SK-N-SH (cell line): ENCODE data around the gene PLAC9. TPM values are rescaled to one million over a fixed set of nuclear protein-coding genes. Genes with fewer than 3 reads are reported as not detected.

Source experiments
- CTCF ChIA-PET: fragments of 300-600, 350-600 bp; formaldehyde crosslinking; extraction: SDS; loops from one replicate; lab custom pipeline; 2021; lab: Yijun Ruan, JAX
- POLR2A ChIA-PET: fragments of 350-600 bp; sonication (Branson Sonifier 250); formaldehyde crosslinking; extraction: SDS; loops from one replicate; lab custom pipeline; 2020; ENCODE audit warnings: antibody characterized with exemption, inconsistent platforms; lab: Yijun Ruan, JAX
- DNase-seq: peaks from one replicate; pipeline ENCODE4 v3.0.0; 2012
- H2AFZ ChIP-seq: fragments of 200-600 bp; sonication (generic); 2 replicates; pipeline ENCODE4 v1.8.1; 2016; ENCODE audit warnings: antibody characterized with exemption, mild to moderate bottlenecking, low read depth
- H3F3A ChIP-seq: fragments of 200-600 bp; sonication (generic); replicated peaks from 2 replicates; pipeline ENCODE3; 2016; ENCODE audit warnings: antibody characterized with exemption, mild to moderate bottlenecking; ENCODE audit not compliant: insufficient read depth
- H3K27ac ChIP-seq, 2 experiments: fragments of 200-500 bp in 1 of 2; fragments of 200-600 bp in 1 of 2; sonication (Bioruptor generic) in 1 of 2; sonication (generic), shearing (Covaris generic) in 1 of 2; 2 replicates each; pipeline versions ENCODE4 v1.5.1 to v1.6.1; 2014 to 2016; ENCODE audit warnings: low read depth in 2 of 2, inconsistent platforms in 1 of 2, low read length in 1 of 2, mild to moderate bottlenecking in 1 of 2, mixed read lengths in 1 of 2
- H3K27me3 ChIP-seq: fragments of 200-600 bp; sonication (generic), shearing (Covaris generic); 2 replicates; pipeline ENCODE4 v1.6.1; 2016; ENCODE audit warnings: mixed run types; ENCODE audit not compliant: insufficient read depth
- H3K36me3 ChIP-seq, 2 experiments: fragments of 200-500 bp in 1 of 2; fragments of 200-600 bp in 1 of 2; sonication (Bioruptor generic) in 1 of 2; sonication (generic) in 1 of 2; replicated peaks in 1 of 2; 2 replicates each; pipeline versions ENCODE3 to v1.5.1; 2014 to 2016; ENCODE audit warnings: low read length in 1 of 2, mild to moderate bottlenecking in 1 of 2; ENCODE audit not compliant: insufficient read depth in 2 of 2, control insufficient read depth in 1 of 2
- H3K4me1 ChIP-seq, 2 experiments: fragments of 200-500 bp in 1 of 2; fragments of 200-600 bp in 1 of 2; sonication (Bioruptor generic) in 1 of 2; sonication (generic), shearing (Covaris generic) in 1 of 2; 2 replicates each; pipeline versions ENCODE4 v1.5.1 to v1.6.1; 2014 to 2016; ENCODE audit warnings: low read depth in 1 of 2, low read length in 1 of 2, mixed run types in 1 of 2; ENCODE audit not compliant: insufficient read depth in 2 of 2, control insufficient read depth in 1 of 2
- H3K4me2 ChIP-seq: fragments of 200-600 bp; sonication (generic), shearing (Covaris generic); 2 replicates; pipeline ENCODE4 v1.6.1; 2017; ENCODE audit warnings: mixed run types
- H3K4me3 ChIP-seq, 2 experiments: fragments of 200-500 bp in 1 of 2; fragments of 200-600 bp in 1 of 2; sonication (Bioruptor generic) in 1 of 2; sonication (generic), shearing (Covaris generic) in 1 of 2; 2 replicates each; pipeline versions ENCODE4 v1.5.1 to v1.8.1; 2014 to 2016; ENCODE audit warnings: low read depth in 2 of 2, inconsistent platforms in 1 of 2, low read length in 1 of 2, mild to moderate bottlenecking in 1 of 2, mixed read lengths in 1 of 2, moderate library complexity in 1 of 2
- H3K79me2 ChIP-seq: fragments of 200-600 bp; sonication (generic); 2 replicates; pipeline ENCODE4 v1.8.1; 2017; ENCODE audit warnings: mild to moderate bottlenecking; ENCODE audit not compliant: insufficient read depth
- H3K9ac ChIP-seq: fragments of 200-600 bp; sonication (generic); 2 replicates; pipeline ENCODE4 v1.6.1; 2017; ENCODE audit warnings: mixed run types
- H3K9me2 ChIP-seq: fragments of 200-600 bp; sonication (generic); 2 replicates; pipeline ENCODE4 v1.6.1; 2017; ENCODE audit warnings: mixed run types
- H3K9me3 ChIP-seq: fragments of 200-600 bp; sonication (generic); 2 replicates; pipeline ENCODE4 v1.6.1; 2017; ENCODE audit warnings: mixed run types, mild to moderate bottlenecking, moderate library complexity
- H4K20me1 ChIP-seq: fragments of 200-600 bp; sonication (generic); 2 replicates; pipeline ENCODE4 v1.6.1; 2017; ENCODE audit warnings: mild to moderate bottlenecking, mixed run types; ENCODE audit not compliant: insufficient read depth
- CHD2 ChIP-seq: fragments of 150-350 bp; IDR thresholded peaks from 2 replicates; pipeline ENCODE4 v1.6.1; 2018; ENCODE audit warnings: low read length; ENCODE audit not compliant: partially characterized antibody
- ELF1 ChIP-seq: IDR thresholded peaks from 2 replicates; pipeline ENCODE4 v1.4.0; 2012
- EP300 ChIP-seq, 2 experiments: IDR thresholded peaks; 2 replicates each; pipeline versions ENCODE4 v1.4.0 to v1.6.1; 2012; ENCODE audit warnings: borderline replicate concordance in 1 of 2, low read depth in 1 of 2, low read length in 1 of 2
- EZH2phosphoT487 ChIP-seq: fragments of 200-600 bp; sonication (generic); IDR thresholded peaks from 2 replicates; pipeline ENCODE4 v1.6.1; 2017; ENCODE audit warnings: low read depth, mixed run types, mild to moderate bottlenecking, antibody characterized with exemption, moderate library complexity, borderline replicate concordance
- FOSL2 ChIP-seq: IDR thresholded peaks from 2 replicates; pipeline ENCODE4 v1.4.0; 2012; ENCODE audit warnings: low read depth, mild to moderate bottlenecking, moderate library complexity, borderline replicate concordance
- FOXJ3 ChIP-seq: sonication (generic); formaldehyde crosslinking; IDR thresholded peaks from 2 replicates; pipeline ENCODE4 v1.5.1; 2020; ENCODE audit warnings: mild to moderate bottlenecking, missing genetic modification reagents
- GATA2 ChIP-seq: sonication (generic); formaldehyde crosslinking; IDR thresholded peaks from 2 replicates; pipeline ENCODE4 v1.5.0; 2020; ENCODE audit warnings: mild to moderate bottlenecking, missing genetic modification reagents
- JUND ChIP-seq: IDR thresholded peaks from 2 replicates; pipeline ENCODE4 v1.4.0; 2012
- MXI1 ChIP-seq: IDR thresholded peaks from 2 replicates; pipeline ENCODE4 v1.6.1; 2012; ENCODE audit warnings: mild to moderate bottlenecking, low read depth, low read length, improper control_type of control experiment
- NFIC ChIP-seq: IDR thresholded peaks from 2 replicates; pipeline ENCODE4 v1.4.0; 2012; ENCODE audit warnings: borderline replicate concordance
- POLR2AphosphoS5 ChIP-seq: IDR thresholded peaks from 2 replicates; pipeline ENCODE4 v1.6.1; 2012; ENCODE audit warnings: low read depth, low read length
- RAD21 ChIP-seq: IDR thresholded peaks from 2 replicates; pipeline ENCODE4 v1.6.1; 2012; ENCODE audit warnings: mild to moderate bottlenecking, low read length
- RCOR1 ChIP-seq: fragments of 150-350 bp; IDR thresholded peaks from 2 replicates; pipeline ENCODE4 v1.6.1; 2017; ENCODE audit warnings: antibody characterized with exemption, low read length
- RXRA ChIP-seq: IDR thresholded peaks from 2 replicates; pipeline ENCODE4 v1.4.0; 2012; ENCODE audit warnings: low read depth, mild to moderate bottlenecking, borderline replicate concordance
- SIN3A ChIP-seq: IDR thresholded peaks from 2 replicates; pipeline ENCODE4 v1.6.1; 2012; ENCODE audit warnings: low read depth, mild to moderate bottlenecking, low read length, moderate library complexity, borderline replicate concordance
- TCF12 ChIP-seq: IDR thresholded peaks from 2 replicates; pipeline ENCODE4 v1.4.0; 2012
- USF1 ChIP-seq: IDR thresholded peaks from 2 replicates; pipeline ENCODE4 v1.4.0; 2012; ENCODE audit warnings: low read depth, borderline replicate concordance
- YY1 ChIP-seq: IDR thresholded peaks from 2 replicates; pipeline ENCODE4 v1.4.0; 2012; ENCODE audit warnings: low read depth, mild to moderate bottlenecking
- WGBS: methylation state at CpG from one replicate; pipeline ENCODE4 v1.1.6; 2017; ENCODE audit warnings: low lambda C conversion rate; 5-methylcytosine and 5-hydroxymethylcytosine counted together
- polyA plus RNA-seq, 3 experiments: library from polyadenylated mRNA; depleted of rRNA; stranded (reverse); fragments of >200 nt; gene quantifications; 2 replicates each; pipeline ENCODE4 v1.2.3, GENCODE V29; 2012
- TF ChIP-seq, protein P1 (sequence below): fragments of 200-600 bp; sonication (generic); IDR thresholded peaks from 2 replicates; pipeline ENCODE4 v1.6.1; 2017; ENCODE audit warnings: antibody characterized with exemption, mild to moderate bottlenecking, moderate library complexity
- TF ChIP-seq, protein P2 (sequence below): fragments of 150-350 bp; IDR thresholded peaks from 2 replicates; pipeline ENCODE4 v1.6.1; 2016; ENCODE audit warnings: mild to moderate bottlenecking, low read depth, low read length
- TF ChIP-seq, protein P3 (sequence below): fragments of 150-350 bp; IDR thresholded peaks from 2 replicates; pipeline ENCODE4 v1.6.1; 2017; ENCODE audit warnings: antibody characterized with exemption, low read length, low read depth, borderline replicate concordance
- TF ChIP-seq, protein P4 (sequence below): IDR thresholded peaks from 2 replicates; pipeline ENCODE4 v1.4.0; 2012; ENCODE audit warnings: low read depth, borderline replicate concordance
- TF ChIP-seq, protein P5 (sequence below): IDR thresholded peaks from 2 replicates; pipeline ENCODE4 v1.4.0; 2012; ENCODE audit warnings: low read depth

PLAC9 gene
- polyA plus RNA-seq, 1 of the 3 experiments (the other 2 are of a cell fraction), result 0.21 TPM

GRCh38 chr10:80154626-80154977 is 22.1 kb downstream of the PLAC9 start (continued):
- TF ChIP-seq, protein P1, sequence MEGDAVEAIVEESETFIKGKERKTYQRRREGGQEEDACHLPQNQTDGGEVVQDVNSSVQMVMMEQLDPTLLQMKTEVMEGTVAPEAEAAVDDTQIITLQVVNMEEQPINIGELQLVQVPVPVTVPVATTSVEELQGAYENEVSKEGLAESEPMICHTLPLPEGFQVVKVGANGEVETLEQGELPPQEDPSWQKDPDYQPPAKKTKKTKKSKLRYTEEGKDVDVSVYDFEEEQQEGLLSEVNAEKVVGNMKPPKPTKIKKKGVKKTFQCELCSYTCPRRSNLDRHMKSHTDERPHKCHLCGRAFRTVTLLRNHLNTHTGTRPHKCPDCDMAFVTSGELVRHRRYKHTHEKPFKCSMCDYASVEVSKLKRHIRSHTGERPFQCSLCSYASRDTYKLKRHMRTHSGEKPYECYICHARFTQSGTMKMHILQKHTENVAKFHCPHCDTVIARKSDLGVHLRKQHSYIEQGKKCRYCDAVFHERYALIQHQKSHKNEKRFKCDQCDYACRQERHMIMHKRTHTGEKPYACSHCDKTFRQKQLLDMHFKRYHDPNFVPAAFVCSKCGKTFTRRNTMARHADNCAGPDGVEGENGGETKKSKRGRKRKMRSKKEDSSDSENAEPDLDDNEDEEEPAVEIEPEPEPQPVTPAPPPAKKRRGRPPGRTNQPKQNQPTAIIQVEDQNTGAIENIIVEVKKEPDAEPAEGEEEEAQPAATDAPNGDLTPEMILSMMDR, result no peak
- TF ChIP-seq EZH2phosphoT487, result no peak
- TF ChIP-seq USF1, result no peak
- TF ChIP-seq RCOR1, result no peak
- no peak for TF ChIP-seq RXRA
- no peak for TF ChIP-seq FOXJ3 (CRISPR knock-in tag)
- TF ChIP-seq TCF12, result no peak
- no peak for TF ChIP-seq FOSL2
- TF ChIP-seq ELF1, result no peak

DNA sequence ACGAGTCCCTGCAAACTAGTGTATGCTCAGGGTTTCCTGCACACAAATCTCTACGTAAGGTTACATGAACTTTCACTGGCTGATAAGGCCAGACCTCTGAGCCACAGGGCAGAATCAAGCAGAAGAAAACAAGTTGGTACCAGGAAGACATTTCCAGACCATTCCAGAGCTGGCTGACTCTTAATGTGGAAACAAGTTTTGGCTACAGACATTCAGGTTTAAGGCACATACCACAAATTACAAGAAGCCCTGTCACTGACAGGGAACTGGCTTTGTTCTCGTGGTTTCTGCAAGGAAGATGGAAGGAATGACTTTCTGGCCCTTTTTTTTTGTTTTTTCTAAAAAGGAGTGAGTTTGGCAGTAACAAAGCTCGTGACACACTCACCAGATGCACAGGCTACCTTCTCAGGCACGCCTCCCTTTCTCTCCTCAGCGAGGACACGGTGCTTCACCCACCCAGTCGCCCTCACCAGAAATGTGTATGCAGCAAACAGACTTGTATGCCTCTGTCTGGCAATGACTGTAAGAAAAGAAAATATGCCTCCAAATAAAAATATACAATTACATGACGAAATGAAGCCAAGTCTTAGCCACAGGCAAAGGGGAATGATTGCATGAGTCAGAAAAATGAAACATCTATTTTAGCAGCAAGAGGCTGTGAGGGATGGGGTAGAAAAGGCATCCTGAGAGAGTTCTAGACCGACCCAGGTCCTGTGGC is 22.6 kb downstream of the PLAC9 start:
- ChIA-PET CTCF (interaction anchor here (3.7 kb wide), 1 partner anchor 12 kb away, joined by 24 read pairs; no protein-coding TSS in a partner anchor), POLR2A (no interaction called here)
- 30% methylated on average over 10 of the region's 10 CpGs for WGBS
- peaks cover 14 to 29% of the 10 kb centered on the region in 2 experiments for H3K36me3 ChIP-seq
- H3K27me3 ChIP-seq, result no peaks in the 10 kb centered on the region
- DNase-seq, result no peak
- peak overlapping the region; percentile 43 for H3K9ac ChIP-seq
- H4K20me1 ChIP-seq, result no peaks in the 10 kb centered on the region
- peaks cover 33% of the 10 kb centered on the region for H3F3A ChIP-seq
- H3K9me3 ChIP-seq, result no peaks in the 10 kb centered on the region
- H3K79me2 ChIP-seq, result no peaks in the 10 kb centered on the region
- no peaks in the 10 kb centered on the region for H3K9me2 ChIP-seq
- H2AFZ ChIP-seq, result no peak overlapping the region
- H3K4me3 ChIP-seq, result no peak overlapping the region
- peak overlapping the region; percentile 85 to 86 for H3K27ac ChIP-seq
- H3K4me1 ChIP-seq, result peaks cover 23 to 42% of the 10 kb centered on the region in 2 experiments; a peak in 3 of 4 replicates
- H3K4me2 ChIP-seq, result peak overlapping the region; percentile 61
- TF ChIP-seq YY1 (no peak), RAD21 (no peak), FOSL2 (peak; percentile 38; the same call in 1 of the 2 replicates), ELF1 (no peak), FOXJ3 (CRISPR knock-in tag) (no peak), POLR2AphosphoS5 (peak; percentile 46; the same call in 1 of the 2 replicates), GATA2 (CRISPR knock-in tag) (no peak), USF1 (no peak), NFIC (peak; percentile 70), JUND (0 out of 2 replicates have a peak, but pooled peaks have one; percentile 3), MXI1 (no peak), CHD2 (no peak), SIN3A (peak; percentile 18; the same call in 1 of the 2 replicates), EP300 (IDR thresholded peaks at IDR 0.05; ENCODE audit: borderline replicate concordance in 1 of 2, low read depth in 1 of 2, low read length in 1 of 2) (peak in 1 of 2 experiments; percentile 78; a peak in 1 of 4 replicates)
- TF ChIP-seq, protein P2, sequence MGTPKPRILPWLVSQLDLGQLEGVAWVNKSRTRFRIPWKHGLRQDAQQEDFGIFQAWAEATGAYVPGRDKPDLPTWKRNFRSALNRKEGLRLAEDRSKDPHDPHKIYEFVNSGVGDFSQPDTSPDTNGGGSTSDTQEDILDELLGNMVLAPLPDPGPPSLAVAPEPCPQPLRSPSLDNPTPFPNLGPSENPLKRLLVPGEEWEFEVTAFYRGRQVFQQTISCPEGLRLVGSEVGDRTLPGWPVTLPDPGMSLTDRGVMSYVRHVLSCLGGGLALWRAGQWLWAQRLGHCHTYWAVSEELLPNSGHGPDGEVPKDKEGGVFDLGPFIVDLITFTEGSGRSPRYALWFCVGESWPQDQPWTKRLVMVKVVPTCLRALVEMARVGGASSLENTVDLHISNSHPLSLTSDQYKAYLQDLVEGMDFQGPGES, result no peak
- TF ChIP-seq, protein P3, sequence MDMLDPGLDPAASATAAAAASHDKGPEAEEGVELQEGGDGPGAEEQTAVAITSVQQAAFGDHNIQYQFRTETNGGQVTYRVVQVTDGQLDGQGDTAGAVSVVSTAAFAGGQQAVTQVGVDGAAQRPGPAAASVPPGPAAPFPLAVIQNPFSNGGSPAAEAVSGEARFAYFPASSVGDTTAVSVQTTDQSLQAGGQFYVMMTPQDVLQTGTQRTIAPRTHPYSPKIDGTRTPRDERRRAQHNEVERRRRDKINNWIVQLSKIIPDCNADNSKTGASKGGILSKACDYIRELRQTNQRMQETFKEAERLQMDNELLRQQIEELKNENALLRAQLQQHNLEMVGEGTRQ, result no peak
- TF ChIP-seq, protein P4, sequence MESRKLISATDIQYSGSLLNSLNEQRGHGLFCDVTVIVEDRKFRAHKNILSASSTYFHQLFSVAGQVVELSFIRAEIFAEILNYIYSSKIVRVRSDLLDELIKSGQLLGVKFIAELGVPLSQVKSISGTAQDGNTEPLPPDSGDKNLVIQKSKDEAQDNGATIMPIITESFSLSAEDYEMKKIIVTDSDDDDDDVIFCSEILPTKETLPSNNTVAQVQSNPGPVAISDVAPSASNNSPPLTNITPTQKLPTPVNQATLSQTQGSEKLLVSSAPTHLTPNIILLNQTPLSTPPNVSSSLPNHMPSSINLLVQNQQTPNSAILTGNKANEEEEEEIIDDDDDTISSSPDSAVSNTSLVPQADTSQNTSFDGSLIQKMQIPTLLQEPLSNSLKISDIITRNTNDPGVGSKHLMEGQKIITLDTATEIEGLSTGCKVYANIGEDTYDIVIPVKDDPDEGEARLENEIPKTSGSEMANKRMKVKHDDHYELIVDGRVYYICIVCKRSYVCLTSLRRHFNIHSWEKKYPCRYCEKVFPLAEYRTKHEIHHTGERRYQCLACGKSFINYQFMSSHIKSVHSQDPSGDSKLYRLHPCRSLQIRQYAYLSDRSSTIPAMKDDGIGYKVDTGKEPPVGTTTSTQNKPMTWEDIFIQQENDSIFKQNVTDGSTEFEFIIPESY, result peak; percentile 5; the same call in 1 of the 2 replicates
- TF ChIP-seq, protein P5, sequence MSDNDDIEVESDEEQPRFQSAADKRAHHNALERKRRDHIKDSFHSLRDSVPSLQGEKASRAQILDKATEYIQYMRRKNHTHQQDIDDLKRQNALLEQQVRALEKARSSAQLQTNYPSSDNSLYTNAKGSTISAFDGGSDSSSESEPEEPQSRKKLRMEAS, result peak; percentile 78; the same call in 1 of the 2 replicates
